Cardiac fibroblast (primary cell): ENCODE measurements around the gene ZNF414.
"Not testable (repeated sequence)": the region's sequence is repeated elsewhere in the genome, so short reads cannot be mapped to it uniquely, and the experiment has no call there.

Experiments
- DNase-seq, 2 donors: peaks; one replicate each; pipeline versions ENCODE4 v3.0.0 to v3.0.0-alpha.2; 2010; ENCODE audit warnings: low read depth in 2 of 2
- H3K4me3 ChIP-seq, 2 donors: replicated peaks in 1 of 2; 1 replicate in 1 of 2; 2 replicates in 1 of 2; pipeline ENCODE4 v1.5.1; 2011; ENCODE audit warnings: low read depth in 2 of 2, low read length in 2 of 2, mild to moderate bottlenecking in 2 of 2, moderate library complexity in 1 of 2
- CTCF ChIP-seq: IDR thresholded peaks from one replicate; pipeline ENCODE4 v1.5.1; 2011; ENCODE audit warnings: low read depth, mild to moderate bottlenecking, low read length, inconsistent platforms

Gene ZNF414

GRCh38 chr19:8513687-8514504 lies at the start of gene ZNF414:
Gene ZNF414, minus strand, starts transcription at chr19:8514167. Its CDS starts 121 bp downstream, at chr19:8514046.
- H3K4me3 ChIP-seq: peak within 1 kb of the TSS; percentile 58 to 75
- peak; percentile 97 to 98 for DNase-seq
- no peak for TF ChIP-seq CTCF

GRCh38 chr19:8561075-8561764 lies 47.3 kb upstream of the ZNF414 start:
- no peak for DNase-seq
- TF ChIP-seq CTCF: no peak
- no peak overlapping the region for H3K4me3 ChIP-seq

GRCh38 chr19:8558325-8558724 lies 44.4 kb upstream of the ZNF414 start:
- no peak overlapping the region for H3K4me3 ChIP-seq
- DNase-seq: no peak
- no peak for TF ChIP-seq CTCF

- no peak for TF ChIP-seq CTCF
- DNase-seq: no peak
- no peak overlapping the region for H3K4me3 ChIP-seq
Observed at GRCh38 chr19:8557642-8558238, 43.8 kb upstream of the ZNF414 start.

GRCh38 chr19:8553729-8554128 lies 39.8 kb upstream of the ZNF414 start:
- not testable (repeated sequence) for DNase-seq

GRCh38 chr19:8552810-8553209 lies 38.8 kb upstream of the ZNF414 start:
- no peak for TF ChIP-seq CTCF
- DNase-seq: peak; percentile 43 to 53
- H3K4me3 ChIP-seq: no peak overlapping the region

More at GRCh38 chr19:8553729-8554128, 39.8 kb upstream of the ZNF414 start:
- H3K4me3 ChIP-seq: not testable (repeated sequence)

GRCh38 chr19:8550070-8550469 lies 36.1 kb upstream of the ZNF414 start:
- TF ChIP-seq CTCF: no peak
- DNase-seq: no peak
- H3K4me3 ChIP-seq: no peak overlapping the region
